ENCODE results near the gene XXYLT1. TPM values are rescaled to one million over a fixed set of nuclear protein-coding genes. Genes with fewer than 3 reads are reported as not detected.

XXYLT1 gene
- total RNA-seq, 4 donors from 2014 or later = 14.1 to 23.7 (median 15.4) TPM

GRCh38 chr3:195148549-195148948, 122.4 kb downstream of the XXYLT1 start:
- intact Hi-C loops (cut with DNase I) = no loop called here
- TF ChIP-seq CTCF (IDR thresholded peaks at IDR 0.05) (no peak), POLR2A (IDR thresholded peaks at IDR 0.05) (no peak)
- Histone ChIP-seq H3K27ac (peak overlapping the region; percentile 51 to 93 (median 91)), H3K9me3 (no peaks in the 10 kb centered on the region), H3K4me1 (peaks cover 22 to 86% (median 55%) of the 10 kb centered on the region in 3 donors), H3K4me3 (peak overlapping the region in 1 of 4 donors; percentile 49), H3K36me3 (no peaks in the 10 kb centered on the region), H3K27me3 (no peaks in the 10 kb centered on the region)
- no peak for DNase-seq
- WGBS, 2 donors = 52 to 59% methylated on average over 10 of the region's 10 CpGs

DNA sequence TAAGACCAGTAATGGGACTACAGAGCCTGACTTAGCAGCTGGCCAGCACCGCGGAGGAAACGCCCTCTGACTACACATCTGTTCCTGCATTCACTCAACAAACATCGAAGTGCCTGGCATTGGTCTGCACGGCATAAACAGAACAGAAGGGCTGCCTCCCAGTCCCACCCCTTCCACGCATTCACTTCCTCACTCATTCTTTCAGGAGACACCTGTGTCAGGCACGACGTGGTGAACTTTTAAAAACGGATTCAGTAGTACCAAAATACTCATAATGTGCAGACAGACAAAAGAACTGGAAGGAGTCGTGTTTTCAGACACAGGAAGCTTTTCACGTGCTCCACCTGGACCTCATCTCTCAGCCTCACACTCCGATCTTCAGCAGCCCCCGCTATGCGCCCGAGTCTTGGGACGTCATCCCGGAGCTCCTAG, 123.3 kb downstream of the XXYLT1 start:
- H3K27ac ChIP-seq = peak overlapping the region; percentile 51 to 93 (median 82)
- DNase-seq = no peak
- WGBS, 2 donors = 61 to 64% methylated on average over 17 of the region's 17 CpGs
- H3K4me1 ChIP-seq = peaks cover 13 to 77% (median 46%) of the 10 kb centered on the region in 3 donors
- TF ChIP-seq POLR2A (IDR thresholded peaks at IDR 0.05) = no peak
- no peak for TF ChIP-seq CTCF (IDR thresholded peaks at IDR 0.05)
- no peaks in the 10 kb centered on the region for H3K9me3 ChIP-seq
- no peaks in the 10 kb centered on the region for H3K36me3 ChIP-seq
- no peaks in the 10 kb centered on the region for H3K27me3 ChIP-seq
- intact Hi-C loops (cut with DNase I) = no loop called here
- peak overlapping the region in 2 of 4 donors; percentile 19 to 49 for H3K4me3 ChIP-seq

GRCh38 chr3:195146131-195146530, 124.8 kb downstream of the XXYLT1 start:
- WGBS, 2 donors = 77 to 83% methylated on average over 8 of the region's 8 CpGs
- DNase-seq = no peak
- Histone ChIP-seq H3K9me3 (no peaks in the 10 kb centered on the region), H3K27me3 (no peaks in the 10 kb centered on the region), H3K4me3 (no peak overlapping the region), H3K36me3 (no peaks in the 10 kb centered on the region), H3K27ac (peak overlapping the region in 3 of 4 donors; percentile 72 to 93 (median 91)), H3K4me1 (peaks cover 6 to 67% (median 31%) of the 10 kb centered on the region in 3 donors)
- TF ChIP-seq POLR2A (IDR thresholded peaks at IDR 0.05) (no peak), CTCF (IDR thresholded peaks at IDR 0.05) (no peak)
- intact Hi-C loops (cut with DNase I) = no loop called here

DNA sequence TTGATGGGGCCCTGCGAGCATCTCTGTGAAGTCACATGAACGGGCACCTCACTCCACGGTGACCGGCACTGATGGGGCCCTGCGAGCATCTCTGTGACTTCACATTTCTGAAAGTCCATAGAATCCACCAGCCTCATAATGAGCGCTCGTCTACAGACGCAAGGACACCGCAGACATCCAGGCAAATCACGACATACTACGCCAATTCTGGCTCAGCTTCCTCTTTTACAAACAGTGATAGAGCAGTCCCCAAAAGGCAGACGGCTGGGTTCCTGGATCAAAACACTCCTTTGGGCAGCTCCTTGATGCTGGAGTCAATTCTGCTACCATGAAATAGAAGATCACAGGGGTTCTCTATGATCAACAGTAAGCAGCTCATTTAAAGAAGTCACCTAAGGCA, 125.4 kb downstream of the XXYLT1 start:
- no peak for DNase-seq
- H3K27me3 ChIP-seq = no peaks in the 10 kb centered on the region
- H3K4me1 ChIP-seq = peaks cover under 1 to 65% (median 25%) of the 10 kb centered on the region in 3 donors
- peak overlapping the region in 2 of 4 donors; percentile 91 to 93 for H3K27ac ChIP-seq
- TF ChIP-seq CTCF (IDR thresholded peaks at IDR 0.05) = no peak
- TF ChIP-seq POLR2A (IDR thresholded peaks at IDR 0.05) = no peak
- 94 to 100% methylated on average over 5 to 10 of the region's 12 CpGs for WGBS, 2 donors
- no peaks in the 10 kb centered on the region for H3K9me3 ChIP-seq
- intact Hi-C loops (cut with DNase I) = no loop called here
- no peak overlapping the region for H3K4me3 ChIP-seq
- no peaks in the 10 kb centered on the region for H3K36me3 ChIP-seq

DNA sequence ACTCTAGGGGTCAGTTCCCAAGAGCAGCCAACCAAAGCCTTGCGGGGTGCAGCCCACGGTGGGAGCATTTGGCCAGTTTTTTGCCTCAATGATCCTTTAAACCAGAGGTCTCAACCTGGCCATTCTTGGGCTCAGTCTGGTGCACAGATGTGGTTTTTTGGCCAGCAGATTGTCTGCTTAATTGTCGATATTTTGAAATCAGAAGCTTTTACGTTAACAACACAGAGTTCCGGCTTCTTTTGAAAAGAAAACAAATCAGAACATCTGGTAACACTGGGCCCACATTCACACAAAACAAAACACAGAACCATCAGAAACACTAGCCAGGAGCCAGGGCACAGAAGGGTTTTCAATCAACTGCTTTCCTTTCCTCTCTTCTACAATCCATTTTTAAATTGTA, 127.7 kb downstream of the XXYLT1 start:
- Histone ChIP-seq H3K4me3 (no peak overlapping the region), H3K36me3 (no peaks in the 10 kb centered on the region), H3K27me3 (no peaks in the 10 kb centered on the region), H3K27ac (no peak overlapping the region), H3K4me1 (peaks cover 4 to 65% (median 16%) of the 10 kb centered on the region in 3 donors), H3K9me3 (no peaks in the 10 kb centered on the region)
- TF ChIP-seq CTCF (IDR thresholded peaks at IDR 0.05) (no peak), POLR2A (IDR thresholded peaks at IDR 0.05) (no peak)
- no peak for DNase-seq
- WGBS, 2 donors = 78 to 87% methylated on average over 5 of the region's 5 CpGs
- intact Hi-C loops (cut with DNase I) = no loop called here
